Measurements from ENCODE around the gene SOD2.

Gene SOD2

DNA sequence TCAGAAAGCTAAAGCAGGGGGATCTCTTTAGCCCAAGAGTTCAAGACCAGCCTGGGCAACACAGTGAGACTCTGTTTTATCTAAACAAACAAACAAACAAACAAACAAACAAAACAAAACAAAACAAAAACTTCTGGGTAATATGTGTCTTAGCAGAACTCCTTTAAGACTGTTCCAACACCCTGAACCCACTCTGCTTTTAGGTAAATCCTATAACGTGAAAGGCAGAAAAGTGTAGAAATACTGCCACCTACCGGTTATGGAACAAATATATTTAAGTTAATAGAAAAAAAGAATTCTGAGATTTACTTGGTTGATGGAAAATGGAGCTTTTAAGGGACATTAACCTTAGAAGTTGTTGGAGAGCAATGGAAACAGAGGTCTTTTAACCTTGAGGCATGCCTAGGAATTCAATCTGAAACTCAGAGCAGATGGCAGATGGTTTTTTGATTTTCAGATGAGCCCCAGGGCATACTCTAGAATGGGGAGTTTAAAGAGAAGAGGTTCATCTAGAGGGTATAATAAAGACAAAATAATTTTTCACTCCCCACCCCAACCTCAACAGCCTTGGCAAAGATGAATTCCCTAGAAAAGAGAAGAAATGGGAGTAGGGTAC is 38.5 kb downstream of the SOD2 start:
- in situ Hi-C loops (cut with HindIII; ENCODE audit: low sequenced_read_pairs): no loop called here
- H3K4me3 ChIP-seq (ENCODE audit: low read depth, low read length): no peak overlapping the region
- peak; percentile 68 for DNase-seq (ENCODE audit: low read depth, low spot score)
- TF ChIP-seq, protein P1, sequence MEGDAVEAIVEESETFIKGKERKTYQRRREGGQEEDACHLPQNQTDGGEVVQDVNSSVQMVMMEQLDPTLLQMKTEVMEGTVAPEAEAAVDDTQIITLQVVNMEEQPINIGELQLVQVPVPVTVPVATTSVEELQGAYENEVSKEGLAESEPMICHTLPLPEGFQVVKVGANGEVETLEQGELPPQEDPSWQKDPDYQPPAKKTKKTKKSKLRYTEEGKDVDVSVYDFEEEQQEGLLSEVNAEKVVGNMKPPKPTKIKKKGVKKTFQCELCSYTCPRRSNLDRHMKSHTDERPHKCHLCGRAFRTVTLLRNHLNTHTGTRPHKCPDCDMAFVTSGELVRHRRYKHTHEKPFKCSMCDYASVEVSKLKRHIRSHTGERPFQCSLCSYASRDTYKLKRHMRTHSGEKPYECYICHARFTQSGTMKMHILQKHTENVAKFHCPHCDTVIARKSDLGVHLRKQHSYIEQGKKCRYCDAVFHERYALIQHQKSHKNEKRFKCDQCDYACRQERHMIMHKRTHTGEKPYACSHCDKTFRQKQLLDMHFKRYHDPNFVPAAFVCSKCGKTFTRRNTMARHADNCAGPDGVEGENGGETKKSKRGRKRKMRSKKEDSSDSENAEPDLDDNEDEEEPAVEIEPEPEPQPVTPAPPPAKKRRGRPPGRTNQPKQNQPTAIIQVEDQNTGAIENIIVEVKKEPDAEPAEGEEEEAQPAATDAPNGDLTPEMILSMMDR (IDR thresholded peaks at IDR 0.05; ENCODE audit: low read depth, low read length): peak; percentile 39

GRCh38 chr6:159650314-159650713 is 42.7 kb downstream of the SOD2 start:
- no peak overlapping the region for H3K4me3 ChIP-seq (ENCODE audit: low read depth, low read length)
- no peak for DNase-seq (ENCODE audit: low read depth, low spot score)
- in situ Hi-C loops (cut with HindIII; ENCODE audit: low sequenced_read_pairs): no loop called here
- TF ChIP-seq, protein P1 (IDR thresholded peaks at IDR 0.05; ENCODE audit: low read depth, low read length): no peak

- in situ Hi-C loops (cut with HindIII; ENCODE audit: low sequenced_read_pairs): no loop called here
- no peak overlapping the region for H3K4me3 ChIP-seq (ENCODE audit: low read depth, low read length)
- DNase-seq (ENCODE audit: low read depth, low spot score): no peak
- TF ChIP-seq, protein P1 (IDR thresholded peaks at IDR 0.05; ENCODE audit: low read depth, low read length): no peak
These were observed 43.6 kb downstream of the SOD2 start for GRCh38 chr6:159649441-159649840.

GRCh38 chr6:159646733-159647132 is 46.3 kb downstream of the SOD2 start:
- peak; percentile 61 for DNase-seq (ENCODE audit: low read depth, low spot score)
- TF ChIP-seq, protein P1 (IDR thresholded peaks at IDR 0.05; ENCODE audit: low read depth, low read length): no peak
- H3K4me3 ChIP-seq (ENCODE audit: low read depth, low read length): no peak overlapping the region
- in situ Hi-C loops (cut with HindIII; ENCODE audit: low sequenced_read_pairs): no loop called here

DNA sequence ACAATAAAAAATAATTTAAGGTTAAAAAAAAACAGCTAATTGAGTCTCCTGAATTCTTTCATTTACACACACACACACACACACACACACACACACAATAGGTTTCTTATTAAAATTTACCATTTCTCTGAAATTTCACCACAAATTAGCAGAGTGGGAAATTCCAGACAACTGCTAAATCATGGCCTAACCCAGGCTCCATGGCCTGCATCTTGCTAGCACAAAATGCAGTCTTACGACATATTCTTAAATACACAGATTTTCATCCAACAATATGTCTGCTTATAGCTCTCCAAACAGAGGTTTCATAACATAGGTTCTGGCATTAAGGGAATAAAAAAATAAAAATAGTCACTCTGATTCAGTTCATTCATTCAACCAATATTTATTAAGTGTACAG is 46.9 kb downstream of the SOD2 start:
- no peak for DNase-seq (ENCODE audit: low read depth, low spot score)
- TF ChIP-seq, protein P1 (IDR thresholded peaks at IDR 0.05; ENCODE audit: low read depth, low read length): no peak
- in situ Hi-C loops (cut with HindIII; ENCODE audit: low sequenced_read_pairs): no loop called here
- H3K4me3 ChIP-seq (ENCODE audit: low read depth, low read length): no peak overlapping the region

GRCh38 chr6:159645640-159646039 is 47.4 kb downstream of the SOD2 start:
- in situ Hi-C loops (cut with HindIII; ENCODE audit: low sequenced_read_pairs): no loop called here
- no peak overlapping the region for H3K4me3 ChIP-seq (ENCODE audit: low read depth, low read length)
- DNase-seq (ENCODE audit: low read depth, low spot score): no peak
- TF ChIP-seq, protein P1 (IDR thresholded peaks at IDR 0.05; ENCODE audit: low read depth, low read length): no peak

Data from astrocyte of the spinal cord (primary cell).